Stimulated activated CD8-positive, alpha-beta memory T cell treated with anti-CD3 and anti-CD28 coated beads, Interleukin-7, amount 100 ng/mL, for 48 hours (primary cell): Measurements from ENCODE around the gene LRSAM1.

Experiments
- DNase-seq, 2 donors: peaks; one replicate each; pipeline ENCODE4 v3.0.0-alpha.2; 2020; ENCODE audit warnings: low read depth in 1 of 2; ENCODE audit errors: extremely low read depth in 1 of 2

The LRSAM1 gene

GRCh38 chr9:127450830-127451607 lies at the start of gene LRSAM1, which contains the start of gene RPL12:
LRSAM1 (plus strand) TSS chr9:127451510; CDS start chr9:127454528, 3,018 bp downstream.
RPL12 (minus strand) TSS chr9:127451406; CDS start chr9:127451317, 89 bp downstream.
- peak; percentile 86 to 91 for DNase-seq

GRCh38 chr9:127402401-127403090 lies 48.8 kb upstream of the LRSAM1 start:
- DNase-seq: no peak

- no peak for DNase-seq
Measured at GRCh38 chr9:127403507-127404192, 47.7 kb upstream of the LRSAM1 start.

- DNase-seq: no peak
Measured at GRCh38 chr9:127404631-127405030, 46.7 kb upstream of the LRSAM1 start.

GRCh38 chr9:127405344-127406125 lies 45.8 kb upstream of the LRSAM1 start:
- no peak for DNase-seq

- no peak for DNase-seq
Measured at GRCh38 chr9:127406799-127407491, 44.4 kb upstream of the LRSAM1 start.

- no peak for DNase-seq
Measured at GRCh38 chr9:127407492-127407843, 43.8 kb upstream of the LRSAM1 start.

- no peak for DNase-seq
Measured at GRCh38 chr9:127411122-127411521, 40.2 kb upstream of the LRSAM1 start.

- no peak for DNase-seq
Measured at GRCh38 chr9:127415141-127415540, 36.2 kb upstream of the LRSAM1 start.

- DNase-seq: no peak
Measured at GRCh38 chr9:127415657-127416056, 35.7 kb upstream of the LRSAM1 start.

- DNase-seq: no peak
Measured at GRCh38 chr9:127417131-127418036, 33.9 kb upstream of the LRSAM1 start.

- DNase-seq: no peak
Measured at GRCh38 chr9:127418037-127418471, 33.3 kb upstream of the LRSAM1 start.

GRCh38 chr9:127419348-127419747 lies 32.0 kb upstream of the LRSAM1 start:
- no peak for DNase-seq

GRCh38 chr9:127421057-127421456 lies 30.3 kb upstream of the LRSAM1 start:
- no peak for DNase-seq

- DNase-seq: no peak
Measured at GRCh38 chr9:127422133-127422782, 29.1 kb upstream of the LRSAM1 start.

- no peak for DNase-seq
Measured at GRCh38 chr9:127422787-127423186, 28.5 kb upstream of the LRSAM1 start.

GRCh38 chr9:127423476-127423933 lies 27.8 kb upstream of the LRSAM1 start:
- no peak for DNase-seq

- DNase-seq: peak; percentile 89 to 90
Measured at GRCh38 chr9:127423934-127424675, 27.2 kb upstream of the LRSAM1 start, which contains the start of gene ZNF79. ZNF79 (plus strand) TSS chr9:127424382; CDS start chr9:127424788, 406 bp downstream.
